Measurements from ENCODE around the gene CD164. TPM values are rescaled to one million over a fixed set of nuclear protein-coding genes. Genes with fewer than 3 reads are reported as not detected.

CD164 gene
- total and polyA plus RNA-seq, 7 donors: 142 to 192 (median 177) TPM

GRCh38 chr6:109348226-109348625 lies 34.0 kb downstream of the CD164 start:
- TF ChIP-seq EP300 (IDR thresholded peaks at IDR 0.05) (no peak), POLR2AphosphoS5 (IDR thresholded peaks at IDR 0.05) (no peak), POLR2A (IDR thresholded peaks at IDR 0.05) (no peak), CTCF (IDR thresholded peaks at IDR 0.05) (no peak)
- intact Hi-C loops (cut with DNase I): no loop called here
- Histone ChIP-seq H3K27me3 (no peaks in the 10 kb centered on the region), H3K9me3 (no peaks in the 10 kb centered on the region), H3K27ac (no peak overlapping the region), H3K4me1 (peaks cover 0 to 11% (median 8%) of the 10 kb centered on the region in 4 donors), H3K4me3 (no peak overlapping the region), H3K36me3 (no peaks in the 10 kb centered on the region)
- 78 to 87% methylated on average over 8 of the region's 8 CpGs for WGBS, 2 donors
- DNase-seq: no peak

- Histone ChIP-seq H3K4me1 (peaks cover 0 to 11% (median 8%) of the 10 kb centered on the region in 4 donors), H3K27ac (no peak overlapping the region), H3K4me3 (no peak overlapping the region), H3K9me3 (no peaks in the 10 kb centered on the region), H3K27me3 (no peaks in the 10 kb centered on the region), H3K36me3 (no peaks in the 10 kb centered on the region)
- 15 to 61% methylated on average over 3 of the region's 3 CpGs for WGBS, 2 donors
- TF ChIP-seq POLR2AphosphoS5 (IDR thresholded peaks at IDR 0.05): no peak
- TF ChIP-seq POLR2A (IDR thresholded peaks at IDR 0.05): no peak
- no peak for TF ChIP-seq CTCF (IDR thresholded peaks at IDR 0.05)
- no peak for TF ChIP-seq EP300 (IDR thresholded peaks at IDR 0.05)
- intact Hi-C loops (cut with DNase I): no loop called here
- no peak for DNase-seq
These were observed 34.5 kb downstream of the CD164 start for GRCh38 chr6:109347779-109348178.

GRCh38 chr6:109345986-109346385 lies 36.3 kb downstream of the CD164 start:
- Histone ChIP-seq H3K36me3 (no peaks in the 10 kb centered on the region), H3K4me3 (no peak overlapping the region), H3K9me3 (no peaks in the 10 kb centered on the region), H3K4me1 (peaks cover 0 to 11% (median 8%) of the 10 kb centered on the region in 4 donors), H3K27ac (no peak overlapping the region), H3K27me3 (no peaks in the 10 kb centered on the region)
- WGBS, 2 donors: 91 to 94% methylated on average over 4 of the region's 4 CpGs
- no peak for DNase-seq
- TF ChIP-seq CTCF (IDR thresholded peaks at IDR 0.05): no peak
- no peak for TF ChIP-seq POLR2AphosphoS5 (IDR thresholded peaks at IDR 0.05)
- no peak for TF ChIP-seq EP300 (IDR thresholded peaks at IDR 0.05)
- no peak for TF ChIP-seq POLR2A (IDR thresholded peaks at IDR 0.05)
- intact Hi-C loops (cut with DNase I): no loop called here

GRCh38 chr6:109344226-109344625 lies 38.0 kb downstream of the CD164 start:
- H3K9me3 ChIP-seq: no peaks in the 10 kb centered on the region
- H3K4me3 ChIP-seq: no peak overlapping the region
- 47 to 80% methylated on average over 2 of the region's 2 CpGs for WGBS, 2 donors
- H3K27ac ChIP-seq: no peak overlapping the region
- H3K4me1 ChIP-seq: no peaks in the 10 kb centered on the region
- intact Hi-C loops (cut with DNase I): no loop called here
- H3K27me3 ChIP-seq: no peaks in the 10 kb centered on the region
- no peak for TF ChIP-seq EP300 (IDR thresholded peaks at IDR 0.05)
- TF ChIP-seq CTCF (IDR thresholded peaks at IDR 0.05): no peak
- TF ChIP-seq POLR2A (IDR thresholded peaks at IDR 0.05): no peak
- no peaks in the 10 kb centered on the region for H3K36me3 ChIP-seq
- DNase-seq: no peak

- no peaks in the 10 kb centered on the region for H3K27me3 ChIP-seq
- no peak for DNase-seq
- no peaks in the 10 kb centered on the region for H3K9me3 ChIP-seq
- no peaks in the 10 kb centered on the region for H3K4me1 ChIP-seq
- H3K27ac ChIP-seq: no peak overlapping the region
- TF ChIP-seq CTCF (IDR thresholded peaks at IDR 0.05) (no peak), POLR2A (IDR thresholded peaks at IDR 0.05) (no peak), EP300 (IDR thresholded peaks at IDR 0.05) (no peak), POLR2AphosphoS5 (IDR thresholded peaks at IDR 0.05) (no peak)
- H3K36me3 ChIP-seq: no peaks in the 10 kb centered on the region
- intact Hi-C loops (cut with DNase I): no loop called here
- H3K4me3 ChIP-seq: no peak overlapping the region
- WGBS, 2 donors: 95% methylated on average over 7 of the region's 7 CpGs
These were observed 38.7 kb downstream of the CD164 start for GRCh38 chr6:109343518-109343917.

All from sigmoid colon (tissue), 7 donors.